HUDEP-2 (cell line): ENCODE measurements around the gene CTSH.

Experiments used
- DNase-seq, 76 experiments: peaks; one replicate each; lab custom pipeline; 2025; ENCODE audit not compliant: unreplicated experiment in 76 of 76; lab: John Stamatoyannopoulos, UW

Gene CTSH

GRCh38 chr15:78978601-78979179, 33.8 kb upstream of the CTSH start:
- DNase-seq = no peak

GRCh38 chr15:78977591-78978347, 32.9 kb upstream of the CTSH start:
- no peak for DNase-seq

- no peak for DNase-seq
These were observed 32.3 kb upstream of the CTSH start for GRCh38 chr15:78977091-78977571.

GRCh38 chr15:78976691-78977090, 31.8 kb upstream of the CTSH start:
- no peak for DNase-seq

GRCh38 chr15:78974272-78974918, 29.5 kb upstream of the CTSH start:
- no peak for DNase-seq

GRCh38 chr15:78969687-78970349, 25.0 kb upstream of the CTSH start:
- DNase-seq = no peak

- DNase-seq = no peak
These were observed 23.9 kb upstream of the CTSH start for GRCh38 chr15:78968539-78969271.

GRCh38 chr15:78968114-78968513, 23.3 kb upstream of the CTSH start:
- DNase-seq = no peak

GRCh38 chr15:78960308-78960707, 15.5 kb upstream of the CTSH start:
- no peak for DNase-seq

- no peak for DNase-seq
These were observed 14.5 kb upstream of the CTSH start for GRCh38 chr15:78959360-78959759.

- DNase-seq = no peak
These were observed 12.7 kb upstream of the CTSH start for GRCh38 chr15:78957416-78958093.

- DNase-seq = no peak
These were observed 12.1 kb upstream of the CTSH start for GRCh38 chr15:78956937-78957336.

- DNase-seq = no peak
These were observed 10.5 kb upstream of the CTSH start for GRCh38 chr15:78955355-78955754.

- no peak for DNase-seq
These were observed 7.0 kb upstream of the CTSH start for GRCh38 chr15:78951841-78952238.

- no peak for DNase-seq
These were observed 6.3 kb upstream of the CTSH start for GRCh38 chr15:78950902-78951840.

GRCh38 chr15:78950343-78950742, 5.5 kb upstream of the CTSH start:
- DNase-seq = no peak

GRCh38 chr15:78949461-78949860, 4.6 kb upstream of the CTSH start:
- no peak for DNase-seq

- no peak for DNase-seq
These were observed 2.7 kb upstream of the CTSH start for GRCh38 chr15:78947506-78947905.

- no peak for DNase-seq
These were observed 1.6 kb upstream of the CTSH start for GRCh38 chr15:78946493-78946892.
